Panc1 (cell line): ENCODE data around the gene NEO1. TPM values are rescaled to one million over a fixed set of nuclear protein-coding genes. Genes with fewer than 3 reads are reported as not detected.

Experiments used
- ATAC-seq: fragments of 200-7000 bp; cut with Tn5 transposase; 2 replicates; pipeline ENCODE4 v1.9.1; 2020; ENCODE audit warnings: mild to moderate bottlenecking, moderate library complexity
- BruUV-seq: library from RNA; stranded (reverse); fragments of 400-500 nt; replicated peaks from 2 replicates; lab custom pipeline; 2021; lab: Mats Ljungman, UMichigan
- CTCF ChIA-PET: fragments of 300-600 bp; sonication (Branson Sonifier 250); formaldehyde crosslinking; loops from one replicate; lab custom pipeline; 2022; ENCODE audit warnings: antibody characterized with exemption; lab: Charles Lee
- POLR2A ChIA-PET: fragments of 300-600 bp; sonication (Branson Sonifier 250); formaldehyde crosslinking; loops from one replicate; lab custom pipeline; 2022; ENCODE audit warnings: antibody characterized with exemption; lab: Charles Lee
- DNase-seq: peaks from one replicate; pipeline ENCODE4 v3.0.0-alpha.2; 2010; ENCODE audit warnings: low read depth, low spot score
- H3K27ac ChIP-seq: 2 replicates; pipeline ENCODE4 v1.5.1; 2011; ENCODE audit warnings: mild to moderate bottlenecking, low read length, inconsistent platforms
- H3K27me3 ChIP-seq: fragments of 200-500 bp; sonication (Bioruptor generic); 2 replicates; pipeline ENCODE4 v1.6.0; 2014; ENCODE audit warnings: low read length, inconsistent platforms; ENCODE audit not compliant: control insufficient read depth, insufficient read depth
- H3K36me3 ChIP-seq: fragments of 200-500 bp; sonication (Bioruptor generic); 2 replicates; pipeline ENCODE4 v1.5.1; 2014; ENCODE audit warnings: inconsistent platforms, mild to moderate bottlenecking, low read length, moderate library complexity; ENCODE audit not compliant: control insufficient read depth, insufficient read depth
- H3K4me1 ChIP-seq: 2 replicates; pipeline ENCODE4 v1.5.1; 2011; ENCODE audit warnings: inconsistent platforms, mild to moderate bottlenecking, low read length, moderate library complexity; ENCODE audit not compliant: control insufficient read depth, insufficient read depth
- H3K4me3 ChIP-seq, 2 experiments: 2 replicates each; pipeline ENCODE4 v1.5.1; 2011 to 2012; ENCODE audit warnings: low read depth in 2 of 2, low read length in 2 of 2, mild to moderate bottlenecking in 2 of 2, inconsistent platforms in 1 of 2, moderate library complexity in 1 of 2
- H3K9me3 ChIP-seq: fragments of 200-500 bp; sonication (Bioruptor generic); 2 replicates; pipeline ENCODE4 v1.5.1; 2014; ENCODE audit warnings: low read depth, mild to moderate bottlenecking, inconsistent platforms, low read length, moderate library complexity; ENCODE audit not compliant: control insufficient read depth, insufficient read depth
- POLR2AphosphoS5 ChIP-seq: IDR thresholded peaks from 2 replicates; pipeline ENCODE4 v1.6.1; 2012; ENCODE audit warnings: mild to moderate bottlenecking, low read depth, low read length, moderate library complexity
- REST ChIP-seq, 2 experiments: IDR thresholded peaks; 2 replicates each; pipeline ENCODE4 v1.6.1; 2011 to 2012; ENCODE audit warnings: low read depth in 2 of 2, control low read depth in 1 of 2, low read length in 1 of 2, mild to moderate bottlenecking in 1 of 2, moderate library complexity in 1 of 2; ENCODE audit not compliant: insufficient read depth in 1 of 2
- SIN3A ChIP-seq: IDR thresholded peaks from 2 replicates; pipeline ENCODE4 v1.6.1; 2012; ENCODE audit warnings: low read depth, mild to moderate bottlenecking, low read length, moderate library complexity, borderline replicate concordance; ENCODE audit not compliant: insufficient read depth
- TCF7L2 ChIP-seq: IDR thresholded peaks from 2 replicates; pipeline ENCODE4 v1.6.1; 2011; ENCODE audit warnings: mild to moderate bottlenecking, low read depth, low read length, inconsistent platforms
- in situ Hi-C: cut with HindIII; loops from 2 replicates; pipeline ENCODE4 v1.10.0; 2016; ENCODE audit warnings: low sequenced_read_pairs, low pct_unique_long_range_greater_than_20kb
- intact Hi-C: fragments of 100-400 bp; cut with micrococcal nuclease; formaldehyde crosslinking; loops from one replicate; pipeline ENCODE4 v1.10.0; 2022; ENCODE audit not compliant: unreplicated experiment
- total RNA-seq: library from RNA; stranded (reverse); gene quantifications from one replicate; pipeline ENCODE4 v1.2.1, GENCODE V29; 2021; ENCODE audit not compliant: unreplicated experiment

The NEO1 gene
- total RNA-seq, 1 experiment from 2014 or later, result 7.5 TPM

GRCh38 chr15:73329501-73330200 lies 277.4 kb downstream of the NEO1 start:
- intact Hi-C loops (no loop called here), in situ Hi-C loops (no loop called here)
- Histone ChIP-seq H3K9me3 (no peaks in the 10 kb centered on the region), H3K4me1 (no peaks in the 10 kb centered on the region), H3K27ac (no peak overlapping the region), H3K4me3 (no peak overlapping the region), H3K27me3 (no peaks in the 10 kb centered on the region), H3K36me3 (no peaks in the 10 kb centered on the region)
- BruUV-seq, result no TSS peak
- no peak for TF ChIP-seq REST (IDR thresholded peaks at IDR 0.05; ENCODE audit: insufficient read depth in 1 of 2, low read depth in 2 of 2, low read length in 1 of 2)
- no peak for TF ChIP-seq SIN3A
- no peak for TF ChIP-seq POLR2AphosphoS5
- ATAC-seq, result no peak
- no peak for DNase-seq
- CTCF ChIA-PET, result no interaction called here
- POLR2A ChIA-PET, result no interaction called here

- in situ Hi-C loops, result no loop called here
- ChIA-PET CTCF (no interaction called here), POLR2A (no interaction called here)
- Histone ChIP-seq H3K27ac (no peak overlapping the region), H3K4me1 (no peaks in the 10 kb centered on the region), H3K27me3 (no peaks in the 10 kb centered on the region), H3K4me3 (no peak overlapping the region), H3K36me3 (no peaks in the 10 kb centered on the region), H3K9me3 (no peaks in the 10 kb centered on the region)
- intact Hi-C loops, result no loop called here
- DNase-seq (no peak), ATAC-seq (no peak)
- TF ChIP-seq TCF7L2 (no peak), POLR2AphosphoS5 (no peak)
- BruUV-seq, result no TSS peak
Measured at GRCh38 chr15:73330206-73331051, 278.2 kb downstream of the NEO1 start.

GRCh38 chr15:73331501-73331900 lies 279.2 kb downstream of the NEO1 start:
- intact Hi-C loops, result no loop called here
- ChIA-PET CTCF (interaction anchor here (0.6 kb wide), 1 partner anchor 597 kb away, joined by 4 read pairs; no protein-coding TSS in a partner anchor), POLR2A (interaction anchor here (0.6 kb wide), 1 partner anchor 28 kb away, joined by 7 read pairs; no protein-coding TSS in a partner anchor)

More at GRCh38 chr15:73331501-73331900, 279.2 kb downstream of the NEO1 start:
- Histone ChIP-seq H3K27me3 (no peaks in the 10 kb centered on the region), H3K27ac (no peak overlapping the region), H3K9me3 (no peaks in the 10 kb centered on the region), H3K4me3 (no peak overlapping the region), H3K4me1 (no peaks in the 10 kb centered on the region), H3K36me3 (no peaks in the 10 kb centered on the region)
- no peak for DNase-seq
- in situ Hi-C loops, result no loop called here
- no peak for ATAC-seq
- TF ChIP-seq REST (IDR thresholded peaks at IDR 0.05; ENCODE audit: insufficient read depth in 1 of 2, low read depth in 2 of 2, low read length in 1 of 2) (no peak), SIN3A (no peak), POLR2AphosphoS5 (no peak)
- no TSS peak for BruUV-seq
